ENCODE results near the gene C20orf144. TPM values are rescaled to one million over a fixed set of nuclear protein-coding genes. Genes with fewer than 3 reads are reported as not detected.
"Not testable (repeated sequence)": the region's sequence is repeated elsewhere in the genome, so short reads cannot be mapped to it uniquely, and the experiment has no call there.

Gene C20orf144
- total RNA-seq, 1 donor from 2014 or later, result not detected

GRCh38 chr20:33689973-33690372 is 27.8 kb downstream of the C20orf144 start:
- DNase-seq (ENCODE audit: low read depth), result no peak
- TF ChIP-seq CTCF (conservative IDR thresholded peaks at IDR 0.05; ENCODE audit: low read depth, low read length), result no peak
- no peak overlapping the region for H3K4me3 ChIP-seq (ENCODE audit: low read depth, low read length)

DNA sequence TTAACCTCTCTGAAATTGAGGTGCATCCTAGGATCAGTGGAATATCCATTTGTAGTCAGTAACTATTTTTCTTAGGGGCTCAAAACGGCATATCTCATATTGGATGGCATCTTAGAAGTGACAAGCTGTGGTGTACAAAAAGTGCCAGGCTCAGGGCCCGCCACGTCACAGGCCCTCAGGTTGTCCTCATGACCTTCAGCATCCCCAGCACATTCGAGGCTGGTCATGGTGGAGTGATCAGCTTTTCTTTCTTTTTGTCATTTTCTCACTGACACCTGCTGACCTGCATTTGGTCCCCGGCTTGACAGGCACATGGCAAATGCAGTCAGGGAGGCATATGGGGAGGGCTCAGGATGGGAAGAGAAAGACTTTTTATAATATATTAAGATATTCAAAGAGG is 31.2 kb downstream of the C20orf144 start:
- no peak overlapping the region for H3K4me3 ChIP-seq (ENCODE audit: low read depth, low read length)
- TF ChIP-seq CTCF (conservative IDR thresholded peaks at IDR 0.05; ENCODE audit: low read depth, low read length), result no peak
- no peak for DNase-seq (ENCODE audit: low read depth)

DNA sequence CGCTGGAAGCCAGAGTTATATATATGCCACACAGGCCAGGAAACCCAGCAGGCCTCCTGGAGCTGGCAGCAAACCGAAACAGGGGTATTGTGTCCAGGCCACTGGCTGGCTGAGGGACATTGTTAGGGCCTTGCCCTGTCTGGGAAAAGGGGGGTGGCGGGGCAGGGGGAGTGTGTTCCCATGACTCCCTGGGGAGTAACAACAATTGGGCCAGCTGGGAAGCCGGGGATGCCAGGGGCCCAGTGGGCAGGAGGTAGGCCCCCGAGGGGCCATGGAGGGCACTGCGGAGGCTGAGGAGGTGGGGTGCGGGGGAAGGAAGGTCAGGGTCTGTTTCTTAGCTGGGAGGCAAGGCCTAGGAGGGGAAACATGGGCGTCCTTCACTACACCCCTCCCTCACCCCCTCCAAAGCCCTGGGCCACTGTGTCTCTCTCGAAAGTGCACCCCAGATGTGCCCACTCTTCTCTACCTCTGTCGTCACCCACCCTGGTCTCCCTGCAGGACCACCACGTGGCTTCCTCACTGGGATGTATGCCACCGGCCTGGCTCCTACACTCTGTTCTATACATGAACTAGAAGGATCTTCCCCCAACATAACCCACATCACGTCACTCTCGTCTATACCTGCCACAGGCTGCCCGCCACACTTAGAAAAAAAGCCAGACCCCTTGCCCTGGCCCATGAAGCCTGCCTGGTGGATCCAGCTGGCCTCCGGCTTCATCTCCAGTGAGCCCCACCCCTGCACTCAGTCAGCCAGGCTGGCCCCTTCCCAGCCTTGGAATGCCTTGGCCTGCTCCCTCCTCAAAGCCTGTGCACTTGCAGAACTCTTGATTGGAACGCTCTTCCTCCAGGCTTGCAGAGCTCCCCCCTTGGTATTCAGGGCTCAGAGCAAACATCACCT is 31.9 kb downstream of the C20orf144 start:
- no peak overlapping the region for H3K4me3 ChIP-seq (ENCODE audit: low read depth, low read length)
- TF ChIP-seq CTCF (conservative IDR thresholded peaks at IDR 0.05; ENCODE audit: low read depth, low read length), result no peak
- DNase-seq (ENCODE audit: low read depth), result no peak

DNA sequence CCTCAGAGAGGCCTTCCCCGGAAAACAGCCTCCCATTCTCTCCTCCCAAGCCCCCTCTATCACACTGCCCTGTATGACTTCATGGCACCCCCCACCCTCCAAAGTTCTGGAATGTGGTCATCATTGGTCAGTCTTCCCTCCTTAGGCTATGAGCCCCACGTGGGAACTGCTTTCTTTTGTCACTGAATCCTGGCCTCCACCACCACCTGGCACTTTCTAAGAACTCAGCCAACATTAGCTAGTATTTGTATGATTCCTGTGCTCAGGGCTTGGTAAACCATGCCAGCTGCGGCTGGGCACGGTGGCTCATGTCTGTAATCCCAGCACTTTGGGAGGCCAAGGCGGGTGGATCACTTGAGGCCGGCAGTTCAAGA is 32.5 kb downstream of the C20orf144 start:
- no peak overlapping the region for H3K4me3 ChIP-seq (ENCODE audit: low read depth, low read length)
- no peak for DNase-seq (ENCODE audit: low read depth)
- TF ChIP-seq CTCF (conservative IDR thresholded peaks at IDR 0.05; ENCODE audit: low read depth, low read length), result no peak

GRCh38 chr20:33696448-33696847 is 34.3 kb downstream of the C20orf144 start:
- no peak for DNase-seq (ENCODE audit: low read depth)
- TF ChIP-seq CTCF (conservative IDR thresholded peaks at IDR 0.05; ENCODE audit: low read depth, low read length), result no peak
- no peak overlapping the region for H3K4me3 ChIP-seq (ENCODE audit: low read depth, low read length)

GRCh38 chr20:33697129-33697528 is 35.0 kb downstream of the C20orf144 start:
- no peak overlapping the region for H3K4me3 ChIP-seq (ENCODE audit: low read depth, low read length)
- TF ChIP-seq CTCF (conservative IDR thresholded peaks at IDR 0.05; ENCODE audit: low read depth, low read length), result no peak
- no peak for DNase-seq (ENCODE audit: low read depth)

DNA sequence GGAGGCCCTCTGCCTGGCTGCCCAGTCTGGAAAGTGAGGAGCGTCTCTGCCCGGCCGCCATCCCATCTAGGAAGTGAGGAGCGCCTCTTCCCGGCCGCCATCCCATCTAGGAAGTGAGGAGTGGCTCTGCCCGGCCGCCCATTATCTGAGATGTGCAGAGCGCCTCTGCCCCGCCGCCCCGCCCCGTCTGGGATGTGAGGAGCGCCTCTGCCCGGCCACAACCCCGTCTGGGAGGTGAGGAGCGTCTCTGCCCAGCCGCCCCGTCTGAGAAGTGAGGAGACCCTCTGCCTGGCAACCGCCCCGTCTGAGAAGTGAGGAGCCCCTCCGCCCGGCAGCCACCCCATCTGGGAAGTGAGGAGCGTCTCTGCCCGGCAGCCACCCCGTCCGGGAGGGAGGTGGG is 36.8 kb downstream of the C20orf144 start:
- not testable (repeated sequence) for H3K4me3 ChIP-seq (ENCODE audit: low read depth, low read length); DNase-seq (ENCODE audit: low read depth)

- H3K4me3 ChIP-seq (ENCODE audit: low read depth, low read length); DNase-seq (ENCODE audit: low read depth): not testable (repeated sequence)
Measured at GRCh38 chr20:33700696-33701441, 38.7 kb downstream of the C20orf144 start.
